Measurements from ENCODE around the gene MUC2. TPM values are rescaled to one million over a fixed set of nuclear protein-coding genes. Genes with fewer than 3 reads are reported as not detected.

Gene MUC2
- total and polyA plus RNA-seq, 2 donors (not counting 1 experiment from before 2014, with no cell fraction given): not detected

- Histone ChIP-seq H3K9ac (ENCODE audit: low read length) (no peak overlapping the region), H3K36me3 (replicated peaks in 1 of 2; ENCODE audit: control extremely low read depth in 1 of 2, control insufficient read depth in 1 of 2, extremely low read depth in 1 of 2, insufficient read depth in 2 of 2, low read length in 1 of 2) (no peaks in the 10 kb centered on the region), H3K4me2 (replicated peaks; ENCODE audit: low read depth, low read length, poor library complexity, severe bottlenecking) (no peak overlapping the region), H3K4me1 (ENCODE audit: control insufficient read depth in 2 of 2, insufficient read depth in 2 of 2, low read length in 2 of 2) (no peaks in the 10 kb centered on the region), H3K79me2 (ENCODE audit: control insufficient read depth, insufficient read depth, low read length) (no peaks in the 10 kb centered on the region), H2AFZ (ENCODE audit: insufficient read depth, low read depth, low read length, poor library complexity, severe bottlenecking) (no peak overlapping the region), H3K9me3 (ENCODE audit: control extremely low read depth in 1 of 3, control insufficient read depth in 2 of 3, insufficient read depth in 1 of 3, low read length in 2 of 3) (peaks cover 0 to 7% (median 2%) of the 10 kb centered on the region in 3 donors), H3K27me3 (replicated peaks in 1 of 4; ENCODE audit: control extremely low read depth in 1 of 4, control insufficient read depth in 3 of 4, insufficient read depth in 4 of 4, low read length in 3 of 4) (peaks cover 0 to 4% (median 0%) of the 10 kb centered on the region in 4 experiments), H4K20me1 (ENCODE audit: control insufficient read depth, insufficient read depth, low read length, poor library complexity, severe bottlenecking) (no peaks in the 10 kb centered on the region), H3K4me3 (ENCODE audit: control extremely low read depth in 1 of 5, extremely low read depth in 1 of 5, insufficient read depth in 1 of 5, low read depth in 2 of 5, low read length in 4 of 5) (no peak overlapping the region), H3K27ac (ENCODE audit: low read length in 2 of 2) (no peak overlapping the region)
- ATAC-seq (ENCODE audit: low read depth): no peak
- POLR2A ChIA-PET: no interaction called here
- WGBS (ENCODE audit: insufficient coverage): 94% methylated on average over 10 of the region's 16 CpGs
- Mint-ChIP-seq H3K27ac (no peak overlapping the region), H3K4me3 (no peak overlapping the region), H3K4me1 (no peaks in the 10 kb centered on the region), H3K27me3 (peaks cover 19% of the 10 kb centered on the region), H3K9me3 (ENCODE audit: insufficient read depth) (no peaks in the 10 kb centered on the region)
- no peak for DNase-seq
- CTCF ChIA-PET: no interaction called here
- TF ChIP-seq CTCF (IDR thresholded peaks at IDR 0.05) (no peak), EZH2 (IDR thresholded peaks at IDR 0.05; ENCODE audit: borderline replicate concordance, insufficient read depth, low read depth, low read length, poor library complexity, severe bottlenecking) (no peak)
- intact Hi-C loops (cut with micrococcal nuclease): no loop called here
These were observed 16.9 kb upstream of the MUC2 start for GRCh38 chr11:1057806-1058205.

DNA sequence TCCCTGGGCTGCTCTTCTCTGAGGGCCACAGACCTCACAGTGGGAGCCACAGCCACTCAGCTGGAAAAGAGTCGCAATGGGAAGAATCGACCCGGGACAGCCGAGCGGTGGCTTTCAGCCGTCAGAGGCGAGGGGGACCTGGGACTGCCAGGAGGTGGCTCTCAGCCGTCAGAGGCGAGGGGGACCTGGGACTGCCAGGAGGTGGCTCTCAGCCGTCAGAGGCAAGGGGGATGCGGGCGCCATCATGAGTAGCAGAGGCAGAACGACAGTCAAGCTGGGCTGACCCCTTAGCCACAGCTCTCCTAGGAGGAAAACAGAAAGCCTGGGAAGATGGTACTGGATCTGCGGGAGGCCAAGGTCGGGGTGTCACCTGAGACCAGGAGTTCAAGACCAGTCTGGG is 14.9 kb upstream of the MUC2 start:
- no peak for TF ChIP-seq CTCF (IDR thresholded peaks at IDR 0.05)
- no peak for TF ChIP-seq EZH2 (IDR thresholded peaks at IDR 0.05; ENCODE audit: borderline replicate concordance, insufficient read depth, low read depth, low read length, poor library complexity, severe bottlenecking)
- ATAC-seq (ENCODE audit: low read depth): no peak
- Mint-ChIP-seq H3K9me3 (ENCODE audit: insufficient read depth) (no peaks in the 10 kb centered on the region), H3K4me3 (no peak overlapping the region), H3K27ac (no peak overlapping the region), H3K27me3 (peaks cover 24% of the 10 kb centered on the region), H3K4me1 (no peaks in the 10 kb centered on the region)
- H3K9me3 ChIP-seq (ENCODE audit: control extremely low read depth in 1 of 3, control insufficient read depth in 2 of 3, insufficient read depth in 1 of 3, low read length in 2 of 3): peaks cover 0 to 7% (median 2%) of the 10 kb centered on the region in 3 donors
- no peaks in the 10 kb centered on the region for H3K4me1 ChIP-seq (ENCODE audit: control insufficient read depth in 2 of 2, insufficient read depth in 2 of 2, low read length in 2 of 2)
- H3K9ac ChIP-seq (ENCODE audit: low read length): no peak overlapping the region
- CTCF ChIA-PET: no interaction called here
- no peak for DNase-seq
- no peak overlapping the region for H3K4me2 ChIP-seq (replicated peaks; ENCODE audit: low read depth, low read length, poor library complexity, severe bottlenecking)
- no peaks in the 10 kb centered on the region for H3K79me2 ChIP-seq (ENCODE audit: control insufficient read depth, insufficient read depth, low read length)
- no peaks in the 10 kb centered on the region for H3K36me3 ChIP-seq (replicated peaks in 1 of 2; ENCODE audit: control extremely low read depth in 1 of 2, control insufficient read depth in 1 of 2, extremely low read depth in 1 of 2, insufficient read depth in 2 of 2, low read length in 1 of 2)
- intact Hi-C loops (cut with micrococcal nuclease): no loop called here
- H3K27me3 ChIP-seq (replicated peaks in 1 of 4; ENCODE audit: control extremely low read depth in 1 of 4, control insufficient read depth in 3 of 4, insufficient read depth in 4 of 4, low read length in 3 of 4): peaks cover 0 to 4% (median 0%) of the 10 kb centered on the region in 4 experiments
- H3K4me3 ChIP-seq (ENCODE audit: control extremely low read depth in 1 of 5, extremely low read depth in 1 of 5, insufficient read depth in 1 of 5, low read depth in 2 of 5, low read length in 4 of 5): no peak overlapping the region
- H3K27ac ChIP-seq (ENCODE audit: low read length in 2 of 2): no peak overlapping the region
- POLR2A ChIA-PET: no interaction called here
- no peak overlapping the region for H2AFZ ChIP-seq (ENCODE audit: insufficient read depth, low read depth, low read length, poor library complexity, severe bottlenecking)
- 66% methylated on average over 15 of the region's 15 CpGs for WGBS (ENCODE audit: insufficient coverage)
- H4K20me1 ChIP-seq (ENCODE audit: control insufficient read depth, insufficient read depth, low read length, poor library complexity, severe bottlenecking): no peaks in the 10 kb centered on the region
